ENCODE measurements around the gene APOC1.
A peak's percentile ranks its signal among the peaks of the same experiment; 100 is the strongest.

The APOC1 gene

DNA sequence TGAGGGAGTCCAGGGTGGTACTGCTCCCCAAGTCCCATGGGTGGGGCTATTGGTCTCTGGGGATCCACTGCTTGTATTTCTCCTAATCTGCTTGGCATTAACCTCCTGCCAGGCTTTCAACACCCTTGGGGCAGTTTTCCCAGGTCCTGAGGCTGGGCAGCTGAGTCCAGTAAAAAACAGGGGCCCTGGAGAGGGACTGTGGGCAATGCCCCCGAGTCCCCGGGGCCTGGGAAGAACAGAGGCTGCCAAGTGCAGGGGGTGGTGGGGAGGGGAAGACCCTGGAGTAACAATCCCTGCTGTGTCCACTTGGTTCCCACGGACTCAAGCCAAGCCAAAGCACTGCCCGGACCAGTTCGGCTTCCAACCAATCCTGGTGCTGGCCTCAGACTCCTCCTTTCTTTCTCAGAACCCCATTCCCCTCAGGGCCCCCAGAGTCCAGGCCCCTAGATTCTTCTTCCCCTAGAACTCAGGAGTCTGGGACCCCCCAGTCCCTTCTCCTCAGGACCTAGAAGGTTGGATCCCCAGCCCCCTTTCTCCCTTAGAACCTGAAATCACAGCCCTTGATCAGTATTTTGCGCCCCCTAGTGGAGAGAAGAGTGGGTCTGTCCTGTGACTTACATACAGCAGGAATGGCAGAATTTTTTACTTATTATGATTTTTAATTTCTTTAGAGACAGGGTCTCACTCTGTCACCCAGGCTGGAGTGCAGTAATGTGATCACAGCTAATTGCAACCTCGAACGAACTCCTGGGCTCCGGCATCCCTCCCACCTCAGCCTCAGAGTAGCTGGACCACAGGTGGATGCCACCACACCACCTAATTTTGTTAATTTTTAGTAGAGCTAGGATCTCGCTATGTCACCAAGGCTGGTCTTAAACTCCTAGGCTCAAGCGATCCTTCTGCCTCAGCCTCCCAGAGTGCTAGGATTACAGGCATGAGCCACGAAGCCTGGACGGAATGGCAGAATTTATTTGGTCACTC lies 37.1 kb downstream of the APOC1 start:
- no peaks in the 10 kb centered on the region for H3K27me3 ChIP-seq
- peaks cover 0 to 15% (median 13%) of the 10 kb centered on the region in 11 experiments; a peak in 7 of 22 replicates for H3K36me3 ChIP-seq
- H3K4me2 ChIP-seq = peak overlapping the region in 1 of 11 experiments; percentile 7; a peak in 1 of 22 replicates
- H3K4me3 ChIP-seq = no peak overlapping the region
- H3K9me3 ChIP-seq (replicated peaks in 1 of 11) = no peaks in the 10 kb centered on the region
- no peak for TF ChIP-seq Cebpa-rat (IDR thresholded peaks at IDR 0.05)
- H3K9ac ChIP-seq = peak overlapping the region; percentile 3 to 54 (median 37); a peak in 16 of 22 replicates
- H3K4me1 ChIP-seq = peaks cover 35 to 58% (median 43%) of the 10 kb centered on the region in 10 experiments
- H3K27ac ChIP-seq = peak overlapping the region in 8 of 11 experiments; percentile 4 to 47 (median 36); a peak in 9 of 22 replicates
- H4K20me1 ChIP-seq = peaks cover 7 to 12% (median 11%) of the 10 kb centered on the region in 11 experiments; a peak in 19 of 22 replicates

DNA sequence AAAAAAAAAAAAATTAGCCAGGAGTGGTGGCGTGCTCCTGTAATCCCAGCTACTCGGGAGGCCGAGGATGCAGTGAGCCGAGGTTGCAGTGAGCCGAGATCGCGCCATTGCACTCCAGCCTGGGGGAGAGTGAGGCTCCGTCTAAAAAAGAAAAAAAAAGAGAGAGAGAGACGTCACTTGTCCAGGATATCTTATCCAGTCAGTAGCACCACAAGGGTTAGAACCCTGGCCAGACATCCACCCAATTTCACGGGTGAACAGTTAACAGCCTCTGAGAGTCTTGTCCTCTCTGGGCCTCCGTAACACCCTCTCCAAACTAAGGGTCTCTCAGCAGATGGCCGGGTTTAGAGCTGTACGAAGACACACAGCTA lies 39.9 kb downstream of the APOC1 start:
- Histone ChIP-seq H3K9me3 (replicated peaks in 1 of 11) (no peaks in the 10 kb centered on the region), H3K4me3 (peak overlapping the region; percentile 89 to 99 (median 97)), H3K4me1 (peaks cover 44 to 63% (median 53%) of the 10 kb centered on the region in 10 experiments), H3K4me2 (peak overlapping the region; percentile 75 to 92 (median 86)), H3K27me3 (no peaks in the 10 kb centered on the region), H3K36me3 (peaks cover 0 to 33% (median 17%) of the 10 kb centered on the region in 11 experiments; a peak in 14 of 22 replicates), H4K20me1 (peaks cover 35 to 40% (median 39%) of the 10 kb centered on the region in 11 experiments; a peak in 21 of 22 replicates), H3K27ac (peak overlapping the region; percentile 84 to 99 (median 94)), H3K9ac (peak overlapping the region; percentile 90 to 99 (median 96))
- TF ChIP-seq Cebpa-rat (IDR thresholded peaks at IDR 0.05) = no peak

DNA sequence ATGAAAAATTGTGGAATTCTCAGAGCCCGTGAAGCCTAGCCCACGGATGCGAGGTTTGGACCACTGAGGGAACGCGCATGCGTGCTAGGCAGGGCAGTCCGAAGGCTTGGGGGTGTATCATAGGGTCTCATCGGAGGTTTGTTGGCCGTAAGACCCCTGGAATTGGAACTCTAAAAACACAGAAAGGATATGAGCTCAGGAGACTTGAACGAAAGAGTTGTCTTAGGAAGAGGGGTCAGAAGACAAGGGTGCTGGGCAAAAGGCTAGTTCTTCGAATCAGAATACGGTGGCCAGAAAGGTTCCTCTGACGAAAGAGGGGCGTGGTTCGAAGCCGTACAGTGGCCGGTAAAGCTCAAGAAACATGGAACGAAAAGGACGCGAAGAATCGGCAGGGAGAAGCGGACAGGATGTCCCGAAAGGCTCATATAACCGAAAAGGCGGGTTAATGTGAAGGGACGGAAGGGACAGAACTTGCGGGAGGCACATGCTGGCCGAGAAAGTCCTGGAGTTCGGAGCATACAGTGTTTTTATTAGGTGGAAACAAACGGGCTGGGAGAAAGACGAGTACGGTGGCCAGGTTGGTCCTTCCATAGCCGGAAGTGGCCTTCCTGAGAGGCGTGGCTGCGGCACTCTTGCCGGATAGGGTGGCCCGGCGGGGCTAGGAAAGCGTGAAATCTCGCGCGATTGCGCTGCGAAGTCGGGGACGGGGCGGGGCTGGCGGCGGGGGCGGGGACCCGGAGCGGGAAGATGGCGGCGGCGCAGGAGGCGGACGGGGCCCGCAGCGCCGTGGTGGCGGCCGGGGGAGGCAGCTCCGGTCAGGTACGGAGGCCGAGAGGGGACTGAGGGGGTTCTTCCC lies 40.5 kb downstream of the APOC1 start, which contains the start of gene CLPTM1:
CLPTM1 (plus strand) TSS at position 732 of the 856 bp plus-strand sequence; CDS start at position 748, 16 bp downstream.
- Histone ChIP-seq H4K20me1 (peaks cover 41 to 46% (median 45%) of the 10 kb centered on the region in 11 experiments; a peak in 21 of 22 replicates), H3K4me1 (peaks cover 38 to 63% (median 54%) of the 10 kb centered on the region in 10 experiments), H3K9me3 (replicated peaks in 1 of 11) (no peaks in the 10 kb centered on the region), H3K27ac (peak within 1 kb of the TSS; percentile 84 to 99 (median 94)), H3K4me3 (peak within 1 kb of the TSS; percentile 89 to 99 (median 97)), H3K27me3 (no peaks in the 10 kb centered on the region), H3K9ac (peak within 1 kb of the TSS; percentile 90 to 99 (median 96)), H3K4me2 (peak within 1 kb of the TSS; percentile 88 to 100 (median 97)), H3K36me3 (peaks cover 0 to 34% (median 19%) of the 10 kb centered on the region in 11 experiments; a peak in 17 of 22 replicates)
- TF ChIP-seq Cebpa-rat (IDR thresholded peaks at IDR 0.05) = no peak

DNA sequence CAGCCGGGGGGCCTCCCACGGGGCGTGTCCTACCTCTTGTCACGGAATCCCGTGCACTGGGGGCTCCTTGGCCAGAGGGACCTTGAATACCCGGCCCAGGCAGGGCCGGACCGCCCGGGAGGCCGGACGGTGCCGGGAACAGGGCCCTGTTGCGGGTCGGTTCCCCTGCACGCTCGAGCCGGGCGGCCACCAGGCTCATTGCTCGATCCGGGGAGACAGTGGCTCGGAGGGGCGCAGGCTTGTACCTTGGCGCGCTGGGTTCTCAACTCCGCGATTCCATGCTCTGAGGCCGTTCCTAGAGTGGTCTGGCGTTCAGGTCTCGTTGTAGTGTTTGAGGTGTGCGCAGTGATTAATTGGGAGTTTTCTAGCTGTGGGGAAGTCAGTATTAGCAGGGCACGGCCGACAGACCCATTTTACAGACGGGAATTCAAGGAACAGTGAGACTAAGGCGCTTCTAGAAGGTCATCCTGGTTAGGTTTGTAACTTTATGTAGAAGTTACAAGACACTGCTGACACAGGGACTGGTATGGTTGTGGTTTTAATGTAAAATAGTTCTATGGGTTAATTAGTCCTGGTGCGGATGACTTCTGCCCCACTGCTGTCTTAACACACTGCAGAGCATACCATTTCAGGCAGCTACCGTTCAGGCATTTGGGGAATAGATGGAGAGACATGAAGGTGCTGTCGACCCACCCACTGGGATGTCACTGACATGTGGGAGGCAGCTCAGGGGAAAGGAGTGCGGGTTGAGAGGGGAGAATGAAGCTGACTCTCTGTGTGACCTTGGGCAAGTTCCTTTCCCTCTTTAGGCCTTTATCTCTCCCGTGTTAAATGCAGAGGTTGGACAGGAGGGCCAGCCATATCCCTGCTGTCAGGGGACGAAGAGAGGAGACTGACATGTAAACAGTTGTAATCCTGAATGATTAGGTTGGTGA lies 41.4 kb downstream of the APOC1 start:
- H3K9ac ChIP-seq = peak overlapping the region; percentile 90 to 99 (median 96)
- TF ChIP-seq Cebpa-rat (IDR thresholded peaks at IDR 0.05) = no peak
- H3K27me3 ChIP-seq = no peaks in the 10 kb centered on the region
- H4K20me1 ChIP-seq = peaks cover 50 to 55% (median 54%) of the 10 kb centered on the region in 11 experiments
- peaks cover 7 to 34% (median 19%) of the 10 kb centered on the region in 11 experiments; a peak in 20 of 22 replicates for H3K36me3 ChIP-seq
- no peaks in the 10 kb centered on the region for H3K9me3 ChIP-seq (replicated peaks in 1 of 11)
- peaks cover 46 to 71% (median 61%) of the 10 kb centered on the region in 10 experiments for H3K4me1 ChIP-seq
- peak overlapping the region; percentile 88 to 100 (median 97) for H3K4me2 ChIP-seq
- H3K27ac ChIP-seq = peak overlapping the region; percentile 84 to 99 (median 94)
- peak overlapping the region; percentile 89 to 99 (median 97) for H3K4me3 ChIP-seq

DNA sequence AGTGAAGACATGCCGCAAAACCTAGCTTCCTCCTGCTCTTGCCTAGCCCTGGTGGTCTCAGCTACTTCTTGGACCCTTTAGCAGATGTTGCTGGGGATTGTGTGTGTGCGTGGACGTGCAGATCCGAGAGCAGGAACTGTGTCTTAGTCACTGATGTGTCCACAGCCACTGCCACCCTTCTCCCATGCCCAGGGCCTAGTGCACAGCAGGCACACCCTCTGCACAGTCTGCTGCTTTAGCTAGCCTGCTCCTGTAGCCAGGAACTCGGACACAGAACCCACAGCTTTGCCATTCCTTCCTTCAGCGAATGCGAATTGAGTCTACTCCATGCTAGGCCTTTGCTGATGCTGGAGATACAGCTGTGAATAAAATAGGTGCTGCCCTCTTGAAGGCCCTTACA lies 43.1 kb downstream of the APOC1 start:
- H4K20me1 ChIP-seq = peaks cover 62 to 72% (median 70%) of the 10 kb centered on the region in 11 experiments

DNA sequence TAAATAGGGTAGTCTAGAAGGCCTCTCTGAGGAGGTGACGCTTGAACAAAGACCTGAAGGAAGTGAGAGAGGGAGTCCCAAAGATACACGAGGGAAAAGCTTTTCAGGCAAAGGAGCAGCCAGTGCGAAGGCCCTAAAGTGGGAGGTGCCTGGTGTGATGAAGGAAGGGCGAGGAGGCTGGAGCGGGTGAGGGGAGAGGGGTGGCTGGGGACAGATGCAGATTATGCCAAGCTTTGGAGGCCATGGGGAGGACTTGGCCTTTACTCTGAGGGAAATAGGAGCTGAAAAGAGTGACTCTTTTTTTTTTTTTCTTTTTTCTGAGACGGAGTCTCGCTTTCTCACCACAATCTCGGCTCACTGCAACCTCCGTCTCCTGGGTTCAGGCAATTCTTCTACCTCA lies 43.7 kb downstream of the APOC1 start:
- H3K9ac ChIP-seq = peak overlapping the region; percentile 90 to 99 (median 96); a peak in 21 of 22 replicates
- H3K27me3 ChIP-seq = no peaks in the 10 kb centered on the region
- H3K4me2 ChIP-seq = peak overlapping the region; percentile 88 to 100 (median 97); a peak in 18 of 22 replicates
- peak overlapping the region in 3 of 11 experiments; percentile 22 to 97 (median 24); a peak in 3 of 22 replicates for H3K27ac ChIP-seq
- no peaks in the 10 kb centered on the region for H3K9me3 ChIP-seq (replicated peaks in 1 of 11)
- peaks cover 28 to 57% (median 42%) of the 10 kb centered on the region in 11 experiments for H3K36me3 ChIP-seq
- peaks cover 54 to 69% (median 65%) of the 10 kb centered on the region in 10 experiments for H3K4me1 ChIP-seq
- H4K20me1 ChIP-seq = peaks cover 62 to 77% (median 74%) of the 10 kb centered on the region in 11 experiments
- no peak for TF ChIP-seq Cebpa-rat (IDR thresholded peaks at IDR 0.05)
- H3K4me3 ChIP-seq = no peak overlapping the region

More for the DNA sequence above, 43.1 kb downstream of the APOC1 start:
- no peaks in the 10 kb centered on the region for H3K9me3 ChIP-seq (replicated peaks in 1 of 11)
- peak overlapping the region in 3 of 11 experiments; percentile 24 to 97 (median 39); a peak in 4 of 22 replicates for H3K27ac ChIP-seq
- H3K9ac ChIP-seq = peak overlapping the region; percentile 90 to 99 (median 96)
- H3K27me3 ChIP-seq = no peaks in the 10 kb centered on the region
- no peak for TF ChIP-seq Cebpa-rat (IDR thresholded peaks at IDR 0.05)
- H3K4me3 ChIP-seq = peak overlapping the region in 1 of 10 experiments; percentile 99; a peak in 1 of 20 replicates
- H3K36me3 ChIP-seq = peaks cover 23 to 51% (median 37%) of the 10 kb centered on the region in 11 experiments
- peak overlapping the region; percentile 88 to 100 (median 97) for H3K4me2 ChIP-seq
- H3K4me1 ChIP-seq = peaks cover 54 to 69% (median 65%) of the 10 kb centered on the region in 10 experiments

DNA sequence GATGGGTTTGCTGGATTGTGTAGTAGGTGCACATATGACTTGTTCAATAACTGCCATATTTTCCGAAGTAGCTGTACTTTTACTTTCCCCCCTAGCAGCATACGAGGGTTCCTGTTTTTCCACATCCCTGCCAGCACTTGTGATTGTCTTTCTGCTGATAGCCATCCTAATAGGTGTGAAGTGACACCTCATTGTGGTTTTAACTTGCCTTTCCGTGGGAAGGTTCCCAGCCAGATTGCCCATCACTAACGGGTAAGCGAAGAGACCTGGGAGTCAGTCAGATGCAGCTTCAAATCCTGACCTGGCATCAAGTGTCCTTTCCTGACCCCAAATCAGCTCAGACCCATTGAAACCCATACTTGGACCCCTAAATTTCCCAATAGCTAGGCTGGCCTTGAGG lies 45.3 kb downstream of the APOC1 start:
- no peaks in the 10 kb centered on the region for H3K9me3 ChIP-seq (replicated peaks in 1 of 11)
- no peak overlapping the region for H3K4me3 ChIP-seq
- no peak for TF ChIP-seq Cebpa-rat (IDR thresholded peaks at IDR 0.05)
- H3K27me3 ChIP-seq = no peaks in the 10 kb centered on the region
- H3K9ac ChIP-seq = peak overlapping the region; percentile 2 to 99 (median 59); a peak in 15 of 22 replicates
- H3K27ac ChIP-seq = peak overlapping the region in 1 of 11 experiments; percentile 25; a peak in 1 of 22 replicates
- H3K4me1 ChIP-seq = peaks cover 41 to 59% (median 54%) of the 10 kb centered on the region in 10 experiments
- H3K36me3 ChIP-seq = peaks cover 42 to 73% (median 57%) of the 10 kb centered on the region in 11 experiments
- H4K20me1 ChIP-seq = peaks cover 62 to 89% (median 74%) of the 10 kb centered on the region in 11 experiments
- 0 out of 22 replicates have a peak overlapping the region, but pooled peaks of 1 of the 11 experiments have one; percentile 1 for H3K4me2 ChIP-seq

All from BLaER1 treated with 17β-estradiol and CSF1 and Interleukin-3, amounts not matched to agents 10 nM and 100 nM (cell line).